Measurements from ENCODE around the gene NOX5.

DNA sequence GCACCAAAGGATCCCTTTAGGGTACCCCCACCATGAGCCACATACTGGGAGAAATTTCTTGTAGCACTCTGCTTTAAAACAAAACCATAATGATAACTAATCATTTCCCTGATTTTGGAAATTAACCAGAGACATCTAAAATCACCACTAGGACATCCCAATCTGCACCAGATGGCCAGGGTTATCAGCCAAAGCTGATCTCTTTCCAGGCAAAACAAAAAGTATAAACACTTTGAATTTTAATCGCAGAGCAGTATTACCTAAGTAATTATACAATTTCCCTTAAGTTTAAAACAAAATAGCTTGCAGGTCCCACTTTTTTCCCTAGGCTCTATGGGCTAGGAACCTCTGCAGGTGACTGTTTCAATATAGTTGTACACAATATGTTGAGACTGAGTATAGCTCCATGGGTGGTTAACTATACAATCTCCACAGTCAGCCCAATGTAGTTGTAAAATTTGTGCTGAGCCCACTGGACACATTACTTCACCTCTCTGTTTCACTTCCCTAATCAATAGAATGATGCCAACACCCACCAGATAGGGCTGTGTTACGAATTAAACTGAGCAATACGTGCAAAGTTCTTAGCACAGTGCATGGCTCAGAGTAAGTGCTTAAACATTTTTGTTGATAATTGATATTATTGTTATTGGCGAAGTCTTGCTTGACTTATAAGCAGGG is 629 bp upstream of the NOX5 start:
- TF ChIP-seq, protein P1, sequence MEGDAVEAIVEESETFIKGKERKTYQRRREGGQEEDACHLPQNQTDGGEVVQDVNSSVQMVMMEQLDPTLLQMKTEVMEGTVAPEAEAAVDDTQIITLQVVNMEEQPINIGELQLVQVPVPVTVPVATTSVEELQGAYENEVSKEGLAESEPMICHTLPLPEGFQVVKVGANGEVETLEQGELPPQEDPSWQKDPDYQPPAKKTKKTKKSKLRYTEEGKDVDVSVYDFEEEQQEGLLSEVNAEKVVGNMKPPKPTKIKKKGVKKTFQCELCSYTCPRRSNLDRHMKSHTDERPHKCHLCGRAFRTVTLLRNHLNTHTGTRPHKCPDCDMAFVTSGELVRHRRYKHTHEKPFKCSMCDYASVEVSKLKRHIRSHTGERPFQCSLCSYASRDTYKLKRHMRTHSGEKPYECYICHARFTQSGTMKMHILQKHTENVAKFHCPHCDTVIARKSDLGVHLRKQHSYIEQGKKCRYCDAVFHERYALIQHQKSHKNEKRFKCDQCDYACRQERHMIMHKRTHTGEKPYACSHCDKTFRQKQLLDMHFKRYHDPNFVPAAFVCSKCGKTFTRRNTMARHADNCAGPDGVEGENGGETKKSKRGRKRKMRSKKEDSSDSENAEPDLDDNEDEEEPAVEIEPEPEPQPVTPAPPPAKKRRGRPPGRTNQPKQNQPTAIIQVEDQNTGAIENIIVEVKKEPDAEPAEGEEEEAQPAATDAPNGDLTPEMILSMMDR (conservative IDR thresholded peaks at IDR 0.05; ENCODE audit: low read depth, low read length): no peak
- no peak for TF ChIP-seq EZH2phosphoT487 (IDR thresholded peaks at IDR 0.05; ENCODE audit: borderline replicate concordance, low read length)

Data from PC-3 (cell line).